ENCODE measurements around the gene TMED6.

TMED6 gene

DNA sequence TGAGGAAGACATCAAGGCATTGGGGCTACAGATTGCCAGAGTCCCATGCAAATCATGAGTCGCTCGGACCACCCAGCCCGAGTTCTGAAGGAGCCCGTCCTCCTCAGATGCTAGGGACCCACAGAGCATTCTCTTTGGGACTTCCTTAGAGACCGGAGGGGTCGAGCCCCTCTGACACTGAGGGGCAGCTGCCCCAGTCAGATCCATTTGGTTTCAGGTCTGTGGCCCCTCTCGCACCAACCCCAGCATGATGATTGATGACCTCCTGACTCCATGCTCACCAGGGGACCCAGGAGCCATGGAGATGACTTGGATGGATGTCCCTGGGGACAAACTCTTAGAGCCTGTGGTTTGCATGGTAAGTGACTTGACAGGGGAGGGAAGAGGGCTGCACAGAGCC, 29.2 kb downstream of the TMED6 start:
- DNase-seq = no peak

- no peak for DNase-seq
These were observed 30.5 kb downstream of the TMED6 start for GRCh38 chr16:69321080-69321479.

DNA sequence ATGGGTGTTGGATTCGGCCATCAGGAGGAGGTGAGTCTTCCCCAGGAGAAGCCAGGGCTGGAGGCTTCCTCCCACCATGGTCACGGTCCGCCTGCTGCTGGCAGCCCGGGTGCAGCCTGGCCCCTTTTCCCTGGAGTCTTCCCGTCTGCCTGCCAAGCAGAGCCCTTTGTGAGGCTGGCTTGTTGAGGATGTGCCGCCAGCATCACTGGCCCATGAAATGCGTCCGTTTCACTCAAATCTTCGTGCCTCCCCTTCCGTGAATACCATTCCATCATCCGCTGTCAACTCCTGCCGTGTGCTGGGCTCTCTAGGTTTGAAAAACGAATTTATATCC, 30.9 kb downstream of the TMED6 start:
- no peak for DNase-seq

GRCh38 chr16:69319826-69320739, 31.5 kb downstream of the TMED6 start:
- DNase-seq = no peak

- no peak for DNase-seq
These were observed 32.2 kb downstream of the TMED6 start for GRCh38 chr16:69319381-69319780.

DNA sequence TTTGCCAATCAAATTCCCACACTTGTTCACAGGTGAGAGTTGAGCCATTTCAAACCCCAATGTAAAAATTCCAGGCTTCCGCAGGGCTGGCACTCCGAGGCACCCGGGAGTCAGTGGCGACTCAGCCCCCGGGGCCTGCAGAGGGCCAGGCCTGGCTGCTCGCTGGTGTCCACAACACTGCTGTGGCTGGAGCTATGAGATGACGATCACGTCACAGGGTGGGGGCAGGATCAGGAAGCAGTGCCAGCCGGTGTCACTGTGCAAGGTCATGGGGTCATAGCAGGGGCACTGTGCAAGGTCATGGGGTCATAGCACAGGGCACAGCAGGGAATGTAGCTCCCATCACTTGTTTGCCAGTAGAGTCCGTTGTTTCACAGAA, 32.7 kb downstream of the TMED6 start:
- DNase-seq = no peak

GRCh38 chr16:69318177-69318910, 33.2 kb downstream of the TMED6 start:
- no peak for DNase-seq

DNA sequence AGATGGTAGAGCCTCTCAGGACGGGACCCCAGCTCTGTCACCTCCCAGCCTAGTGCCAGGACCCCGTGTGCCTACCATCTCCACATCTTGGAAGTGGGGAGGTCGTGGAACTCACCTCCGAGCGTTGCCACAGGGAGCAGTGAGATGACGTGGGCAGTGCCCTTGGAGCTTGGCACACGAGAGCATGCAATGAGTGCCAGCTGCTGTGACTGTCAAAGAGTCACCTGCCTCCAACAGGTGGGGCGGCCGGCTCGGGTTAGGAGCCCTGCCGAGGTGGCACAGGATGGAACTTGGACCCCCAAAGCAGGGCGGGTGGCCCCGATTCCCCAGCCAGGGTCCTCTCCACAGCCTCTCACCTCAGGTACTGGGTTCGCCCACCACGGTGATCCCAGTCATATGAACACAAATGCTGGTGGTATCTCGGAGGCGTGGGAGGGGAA, 35.0 kb downstream of the TMED6 start:
- DNase-seq = no peak

DNA sequence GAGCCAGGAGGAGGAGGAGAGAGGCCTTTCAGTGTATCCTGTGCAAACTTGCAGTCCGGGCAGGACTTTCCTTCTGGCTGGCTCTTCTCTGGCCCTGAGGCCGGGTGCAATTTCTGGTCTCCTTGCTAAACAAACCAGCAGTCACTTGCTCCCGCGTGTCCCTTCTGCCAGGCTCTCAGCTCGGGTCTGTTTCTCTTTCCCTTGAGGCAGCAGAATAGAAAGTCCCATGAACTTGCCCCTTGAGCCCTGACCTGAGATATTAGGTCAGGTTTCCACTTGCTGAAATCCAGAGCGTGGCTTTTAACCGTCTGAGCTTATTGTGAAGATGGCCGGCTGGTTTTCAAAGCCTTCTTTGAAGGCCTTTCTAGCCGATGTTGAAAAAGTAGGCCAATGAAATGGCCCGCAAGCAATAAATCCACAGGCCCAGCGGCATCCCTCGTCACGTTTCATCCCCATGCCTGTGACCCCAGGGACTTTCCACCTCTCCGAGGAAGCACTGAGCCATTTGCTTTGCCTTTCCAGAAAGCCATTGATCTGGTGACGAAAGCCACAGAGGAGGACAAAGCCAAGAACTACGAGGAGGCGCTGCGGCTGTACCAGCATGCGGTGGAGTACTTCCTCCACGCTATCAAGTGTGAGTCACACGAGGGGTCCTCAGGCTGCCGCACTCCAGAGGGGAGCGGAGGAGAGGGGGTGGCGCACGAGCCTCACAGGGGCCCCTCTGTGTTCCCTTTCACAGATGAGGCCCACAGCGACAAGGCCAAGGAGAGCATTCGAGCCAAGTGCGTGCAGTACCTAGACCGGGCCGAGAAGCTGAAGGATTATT, 35.9 kb downstream of the TMED6 start:
- DNase-seq = no peak

- no peak for DNase-seq
These were observed 37.1 kb downstream of the TMED6 start for GRCh38 chr16:69314534-69314933.

- no peak for DNase-seq
These were observed 38.1 kb downstream of the TMED6 start for GRCh38 chr16:69313469-69313868.

DNA sequence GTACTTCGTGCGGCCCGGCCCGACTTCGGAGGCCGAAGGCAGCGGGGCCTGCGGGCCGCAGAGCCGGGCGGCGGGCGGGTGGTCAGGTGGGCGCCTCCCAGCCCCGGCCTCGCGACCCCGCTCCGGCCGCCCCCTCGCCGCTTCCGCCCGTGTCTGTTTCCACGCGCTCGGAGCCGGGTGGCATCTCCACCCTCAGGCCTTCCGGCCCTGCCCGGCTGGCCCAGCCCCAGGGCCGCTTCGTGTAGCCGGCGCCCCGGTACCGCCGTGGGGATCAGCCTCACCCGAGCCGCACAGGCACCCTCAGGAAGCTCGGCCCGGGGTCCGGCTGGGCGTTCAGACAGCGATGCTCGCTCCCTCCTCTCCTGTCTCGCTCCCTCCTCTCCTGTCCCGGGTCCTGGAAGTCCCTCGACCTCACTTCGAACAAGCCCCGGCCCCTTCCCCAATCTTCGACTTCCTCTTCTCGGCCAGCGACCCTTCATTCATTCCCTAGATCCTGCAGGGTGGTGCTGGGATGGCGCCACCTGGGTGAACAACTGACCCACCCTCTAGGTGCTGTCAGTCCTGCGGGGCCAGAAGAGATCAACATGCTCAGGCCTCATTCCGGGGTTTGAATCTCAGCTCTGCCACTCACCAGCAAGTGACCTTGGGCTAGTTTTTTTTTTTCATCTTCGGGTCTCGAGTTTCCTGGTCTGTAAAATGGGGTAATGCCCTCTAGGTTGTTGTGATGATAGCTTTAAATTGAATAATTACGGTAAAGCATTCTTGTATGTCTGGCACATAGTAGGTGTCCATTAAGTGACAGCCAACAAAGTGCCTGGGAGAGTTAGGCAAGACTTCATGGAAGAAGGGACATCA, 39.8 kb downstream of the TMED6 start:
- DNase-seq = peak; percentile 26

GRCh38 chr16:69310653-69311532, 40.7 kb downstream of the TMED6 start, which contains the start of gene VPS4A:
Gene VPS4A, plus strand, starts transcription at chr16:69311350. Its CDS starts 162 bp downstream, at chr16:69311512.
- peak; percentile 97 for DNase-seq

DNA sequence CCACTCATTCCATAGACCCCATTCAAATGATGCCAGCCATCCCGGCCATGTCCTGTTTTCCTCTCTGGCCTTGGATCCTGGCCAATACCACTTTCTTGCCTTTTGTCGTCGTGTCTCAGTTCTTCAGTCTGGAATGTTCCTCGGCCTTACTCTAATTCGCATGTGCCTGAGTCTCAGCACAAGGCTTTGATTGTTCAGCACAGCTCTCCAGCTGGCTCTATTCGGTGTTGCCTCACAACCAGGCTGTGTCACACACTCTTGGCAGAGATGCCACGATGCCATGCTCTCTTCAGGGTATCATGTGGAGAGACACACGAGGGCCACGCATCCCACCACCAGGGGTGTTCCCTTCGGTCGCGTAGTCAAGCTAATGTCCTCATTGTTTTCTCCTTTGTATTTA, 42.3 kb downstream of the TMED6 start:
- DNase-seq = no peak

DNA sequence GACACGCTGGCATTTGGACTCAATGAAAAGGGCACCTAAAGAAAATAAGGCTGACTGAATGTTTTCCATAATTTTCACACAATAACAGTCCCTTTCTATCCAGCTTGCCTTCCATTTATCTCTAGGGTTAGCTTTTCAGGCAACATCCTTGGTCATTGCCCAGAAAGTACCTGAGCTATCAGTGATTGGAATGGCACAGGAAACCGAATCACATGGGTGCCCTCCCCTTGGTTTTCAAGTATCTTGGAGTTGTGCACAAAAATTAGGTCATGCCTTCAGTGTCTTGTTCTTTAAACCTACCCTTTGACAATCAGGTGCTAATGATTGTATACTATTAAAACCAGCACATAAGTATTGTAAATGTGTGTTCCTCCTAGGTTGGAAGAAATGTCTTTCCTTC, 43.7 kb downstream of the TMED6 start:
- DNase-seq = no peak

DNA sequence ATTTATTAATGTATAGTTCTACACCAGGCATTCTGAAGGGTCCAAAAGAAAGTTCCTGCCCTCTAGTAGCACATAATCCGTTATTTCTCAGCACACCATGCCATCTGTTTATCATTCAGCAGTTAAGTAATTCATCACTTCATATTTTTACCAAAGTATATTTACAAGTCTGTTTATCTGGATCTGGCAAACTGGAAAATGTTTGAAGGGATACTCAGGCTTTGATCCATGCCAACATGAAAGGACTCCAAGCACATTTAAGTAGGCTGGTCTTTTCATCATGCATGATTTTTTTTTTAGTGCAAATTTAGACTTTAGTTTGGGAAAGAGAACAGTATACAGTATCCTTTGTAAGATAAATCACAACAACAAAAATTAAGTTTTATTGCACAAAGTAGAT, 44.5 kb downstream of the TMED6 start:
- no peak for DNase-seq

GRCh38 chr16:69306031-69306430, 45.6 kb downstream of the TMED6 start:
- no peak for DNase-seq

- DNase-seq = no peak
These were observed 49.3 kb downstream of the TMED6 start for GRCh38 chr16:69302301-69302700.

GRCh38 chr16:69301861-69302260, 49.7 kb downstream of the TMED6 start:
- DNase-seq = no peak

GRCh38 chr16:69301187-69301586, 50.4 kb downstream of the TMED6 start:
- DNase-seq = no peak

- no peak for DNase-seq
These were observed 53.3 kb downstream of the TMED6 start for GRCh38 chr16:69298261-69298660.
